ENCODE data around the gene PXMP2. TPM values are rescaled to one million over a fixed set of nuclear protein-coding genes. Genes with fewer than 3 reads are reported as not detected.

Gene PXMP2
- total and polyA plus RNA-seq, 11 donors: 23.9 to 149 (median 39.7) TPM

GRCh38 chr12:132724506-132725241 is 37.3 kb downstream of the PXMP2 start:
- H3K36me3 ChIP-seq: peaks cover 5 to 96% (median 92%) of the 10 kb centered on the region in 9 donors
- H3K4me1 ChIP-seq: peaks cover 0 to 5% (median 0%) of the 10 kb centered on the region in 12 donors
- no peak overlapping the region for H3K27ac ChIP-seq
- no peaks in the 10 kb centered on the region for H3K9me3 ChIP-seq
- no peak overlapping the region for H3K4me3 ChIP-seq
- ATAC-seq: no peak
- TF ChIP-seq CTCF (IDR thresholded peaks at IDR 0.05): no peak
- no peak for TF ChIP-seq POLR2A (IDR thresholded peaks at IDR 0.05)
- intact Hi-C loops (cut with DNase I): no loop called here
- WGBS, 4 donors: 89 to 94% (median 90%) methylated on average over 15 to 30 of the region's 30 CpGs
- no peaks in the 10 kb centered on the region for H3K27me3 ChIP-seq
- peak in 1 of 5 donors; percentile 53 for DNase-seq

- H3K9me3 ChIP-seq: no peaks in the 10 kb centered on the region
- 94 to 98% (median 94%) methylated on average over 12 of the region's 12 CpGs for WGBS, 4 donors
- ATAC-seq (no peak), DNase-seq (no peak)
- intact Hi-C loops (cut with DNase I): no loop called here
- no peak overlapping the region for H3K27ac ChIP-seq
- no peak overlapping the region for H3K4me3 ChIP-seq
- H3K27me3 ChIP-seq: no peaks in the 10 kb centered on the region
- TF ChIP-seq CTCF (IDR thresholded peaks at IDR 0.05) (no peak), POLR2A (IDR thresholded peaks at IDR 0.05) (no peak)
- peaks cover 5 to 96% (median 92%) of the 10 kb centered on the region in 9 donors for H3K36me3 ChIP-seq
- peaks cover 0 to 5% (median 0%) of the 10 kb centered on the region in 12 donors for H3K4me1 ChIP-seq
Measured at GRCh38 chr12:132726386-132726785, 39.0 kb downstream of the PXMP2 start.

GRCh38 chr12:132727091-132727794 is 39.9 kb downstream of the PXMP2 start:
- DNase-seq (peak in 1 of 5 donors; percentile 52), ATAC-seq (peak in 1 of 4 donors; percentile 21)
- peaks cover 5 to 96% (median 91%) of the 10 kb centered on the region in 9 donors for H3K36me3 ChIP-seq
- intact Hi-C loops (cut with DNase I): no loop called here
- H3K4me3 ChIP-seq: no peak overlapping the region
- 93 to 95% (median 94%) methylated on average over 35 to 37 of the region's 37 CpGs for WGBS, 4 donors
- no peaks in the 10 kb centered on the region for H3K27me3 ChIP-seq
- no peak for TF ChIP-seq POLR2A (IDR thresholded peaks at IDR 0.05)
- no peak for TF ChIP-seq CTCF (IDR thresholded peaks at IDR 0.05)
- no peak overlapping the region for H3K27ac ChIP-seq
- no peaks in the 10 kb centered on the region for H3K9me3 ChIP-seq
- peaks cover 0 to 5% (median 0%) of the 10 kb centered on the region in 12 donors for H3K4me1 ChIP-seq

- H3K36me3 ChIP-seq: peaks cover 5 to 91% (median 83%) of the 10 kb centered on the region in 9 donors
- no peak overlapping the region for H3K27ac ChIP-seq
- WGBS, 4 donors: 95 to 100% (median 97%) methylated on average over 5 to 7 of the region's 7 CpGs
- intact Hi-C loops (cut with DNase I): no loop called here
- H3K4me1 ChIP-seq: peaks cover 0 to 2% (median 0%) of the 10 kb centered on the region in 12 donors
- DNase-seq: peak in 1 of 5 donors; percentile 28
- no peaks in the 10 kb centered on the region for H3K9me3 ChIP-seq
- no peaks in the 10 kb centered on the region for H3K27me3 ChIP-seq
- no peak for ATAC-seq
- TF ChIP-seq CTCF (IDR thresholded peaks at IDR 0.05) (no peak), POLR2A (IDR thresholded peaks at IDR 0.05) (no peak)
- no peak overlapping the region for H3K4me3 ChIP-seq
Measured at GRCh38 chr12:132728502-132728901, 41.1 kb downstream of the PXMP2 start.

Measured in heart left ventricle (tissue), 16 donors.